SK-N-MC (cell line): Measurements from ENCODE around the gene TBC1D9B.

Source experiments
- DNase-seq: peaks from one replicate; pipeline ENCODE4 v3.0.0-alpha.2; 2011; ENCODE audit warnings: low read depth, low spot score
- H3K27ac ChIP-seq: fragments of 200-600 bp; sonication (generic); 2 replicates; pipeline ENCODE4 v1.5.1; 2016; ENCODE audit warnings: mixed run types
- H3K36me3 ChIP-seq: fragments of 200-600 bp; sonication (generic); 2 replicates; pipeline ENCODE4 v1.6.1; 2017; ENCODE audit warnings: antibody characterized with exemption, low read length, mixed read lengths; ENCODE audit not compliant: insufficient read depth
- H3K4me3 ChIP-seq: fragments of 200-600 bp; sonication (generic); 2 replicates; pipeline ENCODE4 v1.5.1; 2016
- H3K9ac ChIP-seq: fragments of 200-600 bp; sonication (generic); 2 replicates; pipeline ENCODE4 v1.8.0; 2017; ENCODE audit warnings: mixed run types, mixed read lengths; ENCODE audit not compliant: insufficient read length
- H3K9me3 ChIP-seq: fragments of 200-600 bp; sonication (generic); 2 replicates; pipeline ENCODE4 v1.6.1; 2017; ENCODE audit warnings: low read depth, mild to moderate bottlenecking, antibody characterized with exemption, low read length, moderate library complexity, mixed read lengths
- EZH2 ChIP-seq: fragments of 200-600 bp; sonication (generic); IDR thresholded peaks from one replicate; pipeline ENCODE4 v1.6.1; 2017; ENCODE audit warnings: antibody characterized with exemption
- FOXP2 ChIP-seq: optimal IDR thresholded peaks from 2 replicates; pipeline ENCODE3; 2011; ENCODE audit warnings: mild to moderate bottlenecking, moderate library complexity; ENCODE audit not compliant: insufficient read depth; ENCODE audit errors: extremely low read length, control extremely low read depth
- POLR2AphosphoS5 ChIP-seq: IDR thresholded peaks from 2 replicates; pipeline ENCODE4 v1.6.1; 2012; ENCODE audit warnings: mild to moderate bottlenecking, low read depth, low read length, borderline replicate concordance

Gene TBC1D9B

DNA sequence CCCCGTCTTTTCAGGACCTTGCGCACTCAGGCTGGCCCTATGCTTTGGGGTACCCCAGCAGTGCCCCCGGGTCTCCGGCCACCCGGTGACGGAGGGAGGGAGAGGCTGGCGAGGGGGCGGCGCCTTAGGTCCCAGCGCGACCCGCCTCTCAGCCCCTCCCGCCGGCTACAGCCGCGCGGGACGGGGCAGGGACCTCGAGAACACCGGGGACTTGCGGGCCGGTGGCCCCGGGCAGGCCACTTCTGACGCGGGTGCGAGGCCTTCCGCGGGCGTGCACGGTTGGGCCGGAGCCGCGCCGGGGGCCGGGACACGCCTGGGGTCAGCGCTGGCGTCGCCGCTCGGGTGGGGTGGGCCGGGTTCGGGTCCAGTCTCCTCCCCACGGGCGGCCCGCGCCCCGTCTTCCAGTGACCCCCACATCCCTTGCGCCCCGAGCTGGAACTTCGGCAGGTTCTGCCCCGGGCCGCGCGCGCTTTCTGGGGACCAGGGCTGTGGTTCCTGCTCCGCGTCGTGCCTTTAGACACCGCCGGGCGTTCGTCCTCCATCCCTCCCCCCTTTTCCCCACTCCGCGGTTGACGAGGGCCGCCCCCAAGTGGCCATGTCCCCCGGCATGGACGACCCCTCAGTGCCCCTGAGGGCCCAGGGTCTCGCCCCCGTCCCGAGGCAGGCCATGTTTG is 90.8 kb downstream of the TBC1D9B start:
- Histone ChIP-seq H3K9ac (no peak overlapping the region), H3K36me3 (peaks cover 23% of the 10 kb centered on the region), H3K27ac (no peak overlapping the region), H3K4me3 (no peak overlapping the region), H3K9me3 (no peaks in the 10 kb centered on the region)
- TF ChIP-seq EZH2: no peak
- TF ChIP-seq FOXP2: no peak
- no peak for TF ChIP-seq POLR2AphosphoS5
- DNase-seq: no peak

DNA sequence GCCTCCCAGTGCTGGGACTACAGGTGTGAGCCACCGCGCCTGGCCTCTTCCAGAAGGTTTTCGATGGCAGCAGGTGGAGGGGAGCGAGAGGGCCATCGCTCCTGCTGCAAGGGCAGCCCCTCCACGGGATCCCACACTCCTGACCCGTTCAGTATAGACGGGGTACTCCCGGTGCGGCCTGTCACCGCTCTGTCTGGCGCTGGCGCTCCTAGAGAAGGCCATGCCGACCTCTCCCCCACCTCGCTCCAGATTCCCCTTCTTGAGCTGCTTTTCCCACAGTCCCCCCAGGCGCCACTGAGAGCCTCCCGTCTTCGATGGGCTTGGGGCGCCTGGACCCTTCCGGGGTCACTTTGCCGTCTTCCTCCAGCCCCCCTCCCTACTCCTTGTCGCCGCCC is 91.3 kb downstream of the TBC1D9B start:
- no peak for TF ChIP-seq FOXP2
- TF ChIP-seq EZH2: no peak
- no peak for TF ChIP-seq POLR2AphosphoS5
- Histone ChIP-seq H3K27ac (no peak overlapping the region), H3K9me3 (no peaks in the 10 kb centered on the region), H3K4me3 (no peak overlapping the region), H3K9ac (no peak overlapping the region), H3K36me3 (peaks cover 27% of the 10 kb centered on the region)
- no peak for DNase-seq

DNA sequence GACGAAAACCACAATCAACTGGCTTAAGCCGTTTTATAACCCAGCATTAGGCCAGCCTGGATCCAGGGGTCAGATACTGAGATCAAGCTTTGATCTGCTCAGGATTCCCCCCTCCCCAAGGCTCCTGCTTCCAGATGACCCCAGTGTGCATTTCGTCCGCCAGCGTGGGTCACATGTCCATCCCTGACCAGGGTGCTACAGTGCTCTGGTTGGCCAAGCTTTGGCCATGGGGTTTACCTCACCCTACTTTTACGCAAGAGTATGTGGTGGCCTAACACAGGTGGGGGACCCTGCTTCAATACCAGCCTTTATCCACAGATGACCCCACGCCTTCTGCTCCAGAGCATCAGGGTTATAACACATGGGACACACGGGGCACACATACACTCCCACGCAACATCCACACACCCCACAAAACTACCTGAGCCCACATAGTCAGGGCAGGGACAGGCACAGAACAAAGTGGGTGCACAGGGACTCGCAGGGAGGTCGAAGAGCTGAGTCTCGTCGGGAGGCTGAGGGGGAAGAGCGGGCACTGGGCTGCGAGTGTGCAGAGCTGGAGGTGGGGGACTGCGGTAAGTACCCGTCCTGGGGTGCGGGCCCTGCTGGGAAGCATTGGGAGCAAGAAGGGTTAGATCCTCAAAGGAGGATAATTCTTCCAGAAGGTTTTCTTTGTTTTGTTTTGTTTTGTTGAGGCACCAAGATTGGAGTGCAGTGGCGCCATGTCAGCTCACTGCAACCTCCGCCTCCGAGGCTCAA is 92.0 kb downstream of the TBC1D9B start:
- H3K9ac ChIP-seq: no peak overlapping the region
- H3K4me3 ChIP-seq: no peak overlapping the region
- TF ChIP-seq POLR2AphosphoS5 (no peak), EZH2 (no peak), FOXP2 (no peak)
- no peak for DNase-seq
- peaks cover 28% of the 10 kb centered on the region for H3K36me3 ChIP-seq
- H3K27ac ChIP-seq: no peak overlapping the region
- no peaks in the 10 kb centered on the region for H3K9me3 ChIP-seq

DNA sequence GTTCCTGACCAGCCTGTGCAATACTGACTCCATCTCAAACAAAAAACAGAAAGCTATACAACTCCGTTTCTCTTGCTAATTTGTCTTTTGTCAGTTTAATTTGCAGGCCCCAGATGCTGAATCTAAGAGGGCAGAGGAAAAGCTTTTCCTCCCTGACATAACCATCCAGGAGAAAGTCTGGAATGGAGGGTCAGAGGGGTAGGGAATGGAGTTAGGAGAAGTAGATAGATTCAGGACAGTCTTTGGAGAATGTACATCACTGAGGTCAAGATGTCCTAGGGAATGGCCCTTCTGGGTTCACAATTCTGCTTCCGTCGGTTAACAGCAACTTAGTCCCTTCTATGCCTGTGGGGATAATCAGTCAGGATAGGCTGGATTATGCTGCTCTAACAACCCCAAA is 93.6 kb downstream of the TBC1D9B start:
- H3K27ac ChIP-seq: no peak overlapping the region
- peaks cover 28% of the 10 kb centered on the region for H3K36me3 ChIP-seq
- no peak overlapping the region for H3K4me3 ChIP-seq
- no peak overlapping the region for H3K9ac ChIP-seq
- no peaks in the 10 kb centered on the region for H3K9me3 ChIP-seq
- TF ChIP-seq EZH2 (no peak), POLR2AphosphoS5 (no peak), FOXP2 (no peak)
- DNase-seq: no peak

DNA sequence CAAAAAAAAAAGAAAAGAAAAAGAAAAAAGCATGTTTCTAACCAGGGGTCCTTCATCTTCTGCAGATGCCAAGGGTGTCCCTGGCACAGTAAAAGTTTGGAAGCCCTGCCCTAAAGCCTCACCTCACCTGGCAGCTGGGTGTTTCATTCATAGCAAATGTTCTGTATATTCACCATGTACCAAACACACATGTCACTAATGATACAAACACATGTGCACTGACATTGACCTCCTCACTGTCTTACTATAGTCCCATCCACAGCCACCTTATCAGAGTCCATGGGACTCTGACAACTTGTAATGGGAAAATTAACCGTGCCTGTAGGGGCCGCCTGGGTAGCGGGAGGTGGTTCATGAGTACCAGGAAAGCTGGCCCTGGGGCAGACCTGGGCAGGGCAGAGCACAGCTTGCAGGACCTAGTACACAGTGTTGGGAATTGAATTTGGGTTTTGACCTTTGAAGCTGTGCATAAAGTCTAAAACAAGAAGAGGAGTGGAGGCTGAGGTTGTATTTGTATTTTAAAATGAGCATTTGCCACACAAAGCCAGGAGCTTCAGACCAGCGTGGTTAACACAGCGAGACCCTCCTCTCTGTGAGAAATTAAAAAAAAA is 94.6 kb downstream of the TBC1D9B start:
- Histone ChIP-seq H3K4me3 (no peak overlapping the region), H3K9ac (no peak overlapping the region), H3K27ac (no peak overlapping the region), H3K36me3 (peaks cover 28% of the 10 kb centered on the region), H3K9me3 (no peaks in the 10 kb centered on the region)
- no peak for TF ChIP-seq POLR2AphosphoS5
- TF ChIP-seq FOXP2: no peak
- no peak for TF ChIP-seq EZH2
- no peak for DNase-seq

DNA sequence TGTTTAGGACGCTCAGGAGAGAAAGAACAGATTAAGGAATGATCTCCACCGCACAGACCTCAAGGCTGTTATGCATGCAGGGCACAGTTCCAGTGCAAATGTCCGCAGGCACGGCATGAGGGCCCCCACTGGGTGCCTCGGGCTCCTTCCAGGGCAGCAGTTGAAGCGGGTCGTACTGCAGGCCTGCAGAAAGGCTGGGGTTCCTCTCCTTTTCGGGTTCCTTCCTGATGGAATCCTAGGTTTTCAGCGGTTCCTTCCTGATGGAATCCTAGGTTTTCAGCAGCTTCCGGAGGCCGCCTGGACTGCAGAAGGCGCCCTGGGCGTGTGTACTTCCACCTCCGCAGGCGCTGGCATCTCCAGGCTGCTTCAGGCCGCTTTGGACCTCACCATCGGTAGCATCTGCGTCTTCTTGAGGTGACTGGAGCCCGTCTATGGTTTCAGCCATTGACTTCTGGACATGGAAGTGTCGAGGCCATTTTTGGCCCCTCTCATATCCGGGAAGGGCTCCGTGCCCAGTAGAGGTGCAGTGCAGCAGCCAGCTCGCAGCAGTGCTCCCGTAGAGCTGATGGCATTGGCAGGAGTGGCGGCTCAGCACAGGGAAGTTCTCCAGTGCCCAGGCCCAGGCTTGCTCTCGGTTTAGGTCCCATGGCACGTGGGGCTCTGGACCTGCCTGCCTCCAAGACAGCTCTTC is 95.4 kb downstream of the TBC1D9B start:
- H3K9me3 ChIP-seq: no peaks in the 10 kb centered on the region
- no peak for DNase-seq
- no peak for TF ChIP-seq POLR2AphosphoS5
- peaks cover 28% of the 10 kb centered on the region for H3K36me3 ChIP-seq
- no peak overlapping the region for H3K9ac ChIP-seq
- H3K4me3 ChIP-seq: no peak overlapping the region
- H3K27ac ChIP-seq: no peak overlapping the region
